ENCODE data around the gene LMO2. TPM values are rescaled to one million over a fixed set of nuclear protein-coding genes. Genes with fewer than 3 reads are reported as not detected.

LMO2 gene
- total RNA-seq, 1 experiment from 2014 or later, result 0.33 TPM

DNA sequence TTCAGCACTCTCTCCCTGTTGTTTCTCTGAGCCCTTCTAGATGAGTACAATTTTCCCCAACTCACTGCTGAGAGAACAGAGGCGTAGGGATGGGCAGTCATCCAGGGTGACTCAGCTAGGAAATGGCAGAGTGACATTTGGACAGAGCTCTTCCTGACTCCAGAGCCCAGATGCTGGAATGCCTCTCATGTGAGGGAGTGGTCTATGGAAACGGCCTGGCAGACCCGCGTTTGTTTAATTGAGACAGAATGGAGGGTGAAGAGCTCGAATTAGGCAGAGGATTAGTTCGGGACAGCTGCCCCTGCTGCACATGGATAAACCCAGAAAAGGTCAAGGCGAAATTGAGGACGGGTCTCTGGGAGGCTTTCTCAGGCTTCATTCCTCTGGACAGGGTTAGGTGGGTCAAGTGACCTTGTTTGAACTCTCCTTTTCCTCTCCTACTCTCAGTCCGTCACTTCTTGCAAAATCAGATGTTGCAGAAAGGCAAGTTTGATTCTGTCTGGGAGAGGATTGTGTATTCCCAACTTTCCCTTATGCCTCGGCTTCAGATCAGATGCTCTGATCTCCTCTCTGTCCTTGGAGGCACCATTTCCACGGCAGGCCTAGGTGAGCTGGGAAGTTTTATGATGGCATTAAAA is 7.6 kb upstream of the LMO2 start:
- no peak overlapping the region for H3K14ac ChIP-seq (ENCODE audit: insufficient read depth, low read length)
- DNase-seq, result no peak
- no peak overlapping the region for H2BK5ac ChIP-seq (ENCODE audit: insufficient read length, low read length)
- no peaks in the 10 kb centered on the region for H3K9me3 ChIP-seq (ENCODE audit: control insufficient read depth, low read depth, low read length)
- no peaks in the 10 kb centered on the region for H3K79me1 ChIP-seq (ENCODE audit: insufficient read depth, low read depth, low read length, poor library complexity, severe bottlenecking)
- H3K18ac ChIP-seq (ENCODE audit: insufficient read length, low read depth, low read length), result no peak overlapping the region
- Mint-ChIP-seq H3K27ac (no peak overlapping the region; a peak in 2 of 7 replicates), H3K27me3 (ENCODE audit: low read depth) (peaks cover 3% of the 10 kb centered on the region), H3K4me3 (no peak overlapping the region), H3K36me3 (ENCODE audit: insufficient read depth in 1 of 3, low read depth in 3 of 3) (no peaks in the 10 kb centered on the region), H3K9me3 (no peaks in the 10 kb centered on the region), H3K4me1 (peaks cover 8 to 10% of the 10 kb centered on the region in 2 experiments)
- no peak overlapping the region for H3T11ph ChIP-seq (ENCODE audit: low read length)
- H2BK12ac ChIP-seq (ENCODE audit: insufficient read length, low read depth, low read length), result no peak overlapping the region
- no peak overlapping the region for H3K4ac ChIP-seq (ENCODE audit: low read depth, low read length)
- TF ChIP-seq, protein P1, sequence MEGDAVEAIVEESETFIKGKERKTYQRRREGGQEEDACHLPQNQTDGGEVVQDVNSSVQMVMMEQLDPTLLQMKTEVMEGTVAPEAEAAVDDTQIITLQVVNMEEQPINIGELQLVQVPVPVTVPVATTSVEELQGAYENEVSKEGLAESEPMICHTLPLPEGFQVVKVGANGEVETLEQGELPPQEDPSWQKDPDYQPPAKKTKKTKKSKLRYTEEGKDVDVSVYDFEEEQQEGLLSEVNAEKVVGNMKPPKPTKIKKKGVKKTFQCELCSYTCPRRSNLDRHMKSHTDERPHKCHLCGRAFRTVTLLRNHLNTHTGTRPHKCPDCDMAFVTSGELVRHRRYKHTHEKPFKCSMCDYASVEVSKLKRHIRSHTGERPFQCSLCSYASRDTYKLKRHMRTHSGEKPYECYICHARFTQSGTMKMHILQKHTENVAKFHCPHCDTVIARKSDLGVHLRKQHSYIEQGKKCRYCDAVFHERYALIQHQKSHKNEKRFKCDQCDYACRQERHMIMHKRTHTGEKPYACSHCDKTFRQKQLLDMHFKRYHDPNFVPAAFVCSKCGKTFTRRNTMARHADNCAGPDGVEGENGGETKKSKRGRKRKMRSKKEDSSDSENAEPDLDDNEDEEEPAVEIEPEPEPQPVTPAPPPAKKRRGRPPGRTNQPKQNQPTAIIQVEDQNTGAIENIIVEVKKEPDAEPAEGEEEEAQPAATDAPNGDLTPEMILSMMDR (conservative IDR thresholded peaks at IDR 0.05), result no peak
- H3K56ac ChIP-seq (ENCODE audit: insufficient read length, low read depth, low read length), result no peak overlapping the region
- H2BK20ac ChIP-seq (ENCODE audit: low read depth, low read length, poor library complexity, severe bottlenecking), result no peak overlapping the region
- H3K27ac ChIP-seq (ENCODE audit: insufficient read length, low read depth, low read length), result no peak overlapping the region
- H2AFZ ChIP-seq (ENCODE audit: low read length), result no peak overlapping the region
- H2BK120ac ChIP-seq (ENCODE audit: low read depth, low read length, poor library complexity, severe bottlenecking), result no peak overlapping the region
- H4K91ac ChIP-seq (ENCODE audit: insufficient read length, low read depth, low read length), result no peak overlapping the region
- H3K4me2 ChIP-seq (ENCODE audit: insufficient read depth, insufficient read length, low read length), result no peak overlapping the region
- no peaks in the 10 kb centered on the region for H3K79me2 ChIP-seq (ENCODE audit: insufficient read depth, low read length)
- H3K23me2 ChIP-seq (ENCODE audit: insufficient read length, low read depth, low read length, poor library complexity, severe bottlenecking), result no peaks in the 10 kb centered on the region
- no peaks in the 10 kb centered on the region for H3K27me3 ChIP-seq (ENCODE audit: insufficient read depth, low read length)
- no peak overlapping the region for H3K23ac ChIP-seq (ENCODE audit: insufficient read length, low read depth, low read length)
- H3K9ac ChIP-seq (ENCODE audit: extremely low read depth, insufficient read length, low read length), result no peak overlapping the region
- no peaks in the 10 kb centered on the region for H4K20me1 ChIP-seq (ENCODE audit: control insufficient read depth, insufficient read depth, insufficient read length)
- H4K8ac ChIP-seq (replicated peaks; ENCODE audit: insufficient read length, low read depth, low read length), result no peak overlapping the region
- no peak overlapping the region for H4K5ac ChIP-seq (ENCODE audit: insufficient read length, low read depth, low read length)
- no CpG with 5 or more reads among the region's 11 CpGs for WGBS (ENCODE audit: extremely low coverage, insufficient read length, low lambda C conversion rate)
- H2AK5ac ChIP-seq (ENCODE audit: insufficient read length, low read length), result no peak overlapping the region
- no peak overlapping the region for H2BK15ac ChIP-seq (ENCODE audit: low read depth, low read length)
- no peaks in the 10 kb centered on the region for H3K4me1 ChIP-seq (ENCODE audit: insufficient read depth, low read length)

Data from H9 (cell line).